ENCODE data around the gene TMEFF2.
"Not testable (repeated sequence)": the region's sequence is repeated elsewhere in the genome, so short reads cannot be mapped to it uniquely, and the experiment has no call there.

The TMEFF2 gene

DNA sequence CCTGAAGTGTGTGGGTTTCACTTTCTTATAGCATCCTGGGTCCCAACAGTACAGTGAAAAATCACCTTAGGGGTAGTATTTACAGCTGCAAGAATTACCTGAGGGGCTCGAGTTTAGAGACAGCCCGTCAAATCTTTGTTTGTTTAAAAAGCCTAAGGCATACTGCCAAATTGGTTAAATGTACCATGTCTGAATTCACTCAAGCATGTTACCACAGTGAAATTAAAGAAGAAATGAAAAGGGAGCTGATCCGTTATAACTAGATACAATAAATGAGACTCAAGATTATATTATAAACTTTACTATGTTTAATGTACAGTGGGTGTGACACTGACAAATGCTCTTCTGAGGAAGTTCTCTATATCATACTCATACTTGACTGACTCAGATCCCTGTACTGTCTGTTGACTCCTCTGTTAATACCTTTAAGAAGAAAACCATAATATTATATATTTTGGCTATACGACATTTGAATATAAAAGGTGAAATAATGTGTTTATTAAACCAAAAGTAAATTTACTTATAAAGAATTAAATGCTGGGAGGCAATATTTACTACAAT lies 107.3 kb downstream of the TMEFF2 start:
- no peak overlapping the region for H3K4me3 ChIP-seq (ENCODE audit: low read depth, low read length)
- TF ChIP-seq, protein P1, sequence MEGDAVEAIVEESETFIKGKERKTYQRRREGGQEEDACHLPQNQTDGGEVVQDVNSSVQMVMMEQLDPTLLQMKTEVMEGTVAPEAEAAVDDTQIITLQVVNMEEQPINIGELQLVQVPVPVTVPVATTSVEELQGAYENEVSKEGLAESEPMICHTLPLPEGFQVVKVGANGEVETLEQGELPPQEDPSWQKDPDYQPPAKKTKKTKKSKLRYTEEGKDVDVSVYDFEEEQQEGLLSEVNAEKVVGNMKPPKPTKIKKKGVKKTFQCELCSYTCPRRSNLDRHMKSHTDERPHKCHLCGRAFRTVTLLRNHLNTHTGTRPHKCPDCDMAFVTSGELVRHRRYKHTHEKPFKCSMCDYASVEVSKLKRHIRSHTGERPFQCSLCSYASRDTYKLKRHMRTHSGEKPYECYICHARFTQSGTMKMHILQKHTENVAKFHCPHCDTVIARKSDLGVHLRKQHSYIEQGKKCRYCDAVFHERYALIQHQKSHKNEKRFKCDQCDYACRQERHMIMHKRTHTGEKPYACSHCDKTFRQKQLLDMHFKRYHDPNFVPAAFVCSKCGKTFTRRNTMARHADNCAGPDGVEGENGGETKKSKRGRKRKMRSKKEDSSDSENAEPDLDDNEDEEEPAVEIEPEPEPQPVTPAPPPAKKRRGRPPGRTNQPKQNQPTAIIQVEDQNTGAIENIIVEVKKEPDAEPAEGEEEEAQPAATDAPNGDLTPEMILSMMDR (IDR thresholded peaks at IDR 0.05; ENCODE audit: low read depth, low read length): no peak

DNA sequence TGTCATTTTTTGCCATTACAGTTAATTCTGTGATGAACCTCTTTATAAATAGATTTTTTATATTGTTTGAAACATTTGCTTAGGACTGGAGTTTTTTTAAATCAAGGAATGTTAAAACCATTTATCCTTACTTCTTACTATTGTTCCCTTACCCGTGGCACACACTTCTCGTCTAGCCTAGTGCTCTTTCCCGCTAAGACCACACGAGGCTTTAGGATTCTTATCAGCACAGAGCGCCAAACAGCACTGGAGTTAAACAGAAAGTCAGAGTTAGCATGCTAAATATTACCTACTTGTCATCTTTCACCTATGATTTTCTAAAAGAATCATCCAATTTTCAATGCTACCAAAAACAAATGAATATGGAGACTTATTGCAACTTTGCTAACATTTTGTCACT lies 112.6 kb downstream of the TMEFF2 start:
- TF ChIP-seq, protein P1 (IDR thresholded peaks at IDR 0.05; ENCODE audit: low read depth, low read length): no peak
- H3K4me3 ChIP-seq (ENCODE audit: low read depth, low read length): no peak overlapping the region

DNA sequence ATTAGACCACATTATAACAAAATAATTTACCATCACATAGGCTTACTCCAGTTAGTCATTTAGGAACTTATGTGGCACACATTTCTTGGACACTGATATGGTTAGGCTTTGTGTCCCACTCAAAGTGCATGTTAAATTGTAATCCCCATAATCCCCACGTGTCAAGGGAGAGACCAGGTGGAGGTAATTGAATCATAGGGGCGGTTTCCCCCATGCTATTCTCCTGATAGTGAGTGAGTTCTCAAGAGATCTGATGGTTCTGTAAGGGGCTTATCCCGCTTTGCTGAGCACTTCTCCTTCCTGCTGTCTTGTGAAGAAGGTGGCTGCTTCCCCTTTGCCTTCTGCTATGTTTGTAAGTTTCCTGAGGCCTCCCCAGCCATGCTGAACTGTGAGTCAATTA lies 114.6 kb downstream of the TMEFF2 start:
- H3K4me3 ChIP-seq (ENCODE audit: low read depth, low read length): not testable (repeated sequence)

DNA sequence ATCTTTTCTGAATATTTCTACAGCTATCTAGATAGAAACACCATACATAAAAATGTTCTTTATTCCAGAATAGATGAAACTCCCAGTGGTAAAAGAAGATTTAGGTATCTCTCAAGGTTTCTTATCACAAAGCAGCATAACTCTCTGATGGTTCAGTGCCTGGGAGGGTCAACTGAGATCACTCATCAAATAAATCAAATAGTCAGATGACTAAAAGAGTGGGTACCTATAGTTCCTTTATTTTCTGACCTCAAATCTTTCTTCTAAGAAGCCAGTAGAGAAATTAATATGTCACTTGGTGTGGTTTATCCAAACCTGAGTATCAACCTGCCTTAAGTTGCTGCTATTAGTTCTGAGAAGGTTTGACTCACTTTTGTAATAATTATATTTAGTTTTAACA lies 120.9 kb downstream of the TMEFF2 start:
- no peak overlapping the region for H3K4me3 ChIP-seq (ENCODE audit: low read depth, low read length)
- TF ChIP-seq, protein P1 (IDR thresholded peaks at IDR 0.05; ENCODE audit: low read depth, low read length): no peak

DNA sequence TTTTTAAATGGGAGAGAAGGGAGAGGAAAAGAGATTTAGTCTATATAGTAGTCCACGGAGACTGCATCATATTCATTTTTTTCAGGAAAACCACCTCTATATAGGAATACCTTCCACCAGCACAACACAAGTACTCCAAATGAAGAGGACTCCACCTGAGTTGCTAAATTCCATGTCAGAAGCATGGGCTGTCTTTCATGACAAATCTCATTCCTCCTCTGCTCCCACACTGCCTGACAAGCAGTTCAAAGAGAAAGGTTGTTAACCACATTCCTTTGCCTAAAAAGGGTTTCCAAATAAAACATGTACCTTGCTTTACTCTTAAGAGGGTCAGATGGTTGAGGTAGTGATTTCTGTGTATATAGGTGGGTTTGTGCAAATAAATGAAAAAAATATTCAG lies 122.0 kb downstream of the TMEFF2 start:
- H3K4me3 ChIP-seq (ENCODE audit: low read depth, low read length): no peak overlapping the region
- TF ChIP-seq, protein P1 (IDR thresholded peaks at IDR 0.05; ENCODE audit: low read depth, low read length): no peak

DNA sequence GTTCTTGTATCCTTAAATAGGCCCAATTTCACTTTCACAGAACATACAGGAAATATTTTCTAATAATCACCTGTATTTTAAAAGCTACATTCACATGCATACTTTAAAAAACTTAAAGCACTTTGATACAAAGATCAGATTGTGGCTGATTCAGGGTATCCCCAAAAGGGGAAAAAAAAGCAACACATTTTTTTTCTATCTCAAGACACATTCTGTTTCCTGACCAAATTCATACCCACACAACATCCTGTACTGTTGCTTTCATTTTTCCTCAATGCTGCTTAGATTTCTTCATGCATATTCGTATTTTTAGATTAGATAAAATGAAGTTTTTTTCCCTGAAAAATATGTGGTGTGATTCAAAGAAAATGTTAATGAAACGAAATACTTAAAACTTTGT lies 122.5 kb downstream of the TMEFF2 start:
- H3K4me3 ChIP-seq (ENCODE audit: low read depth, low read length): no peak overlapping the region
- TF ChIP-seq, protein P1 (IDR thresholded peaks at IDR 0.05; ENCODE audit: low read depth, low read length): no peak

DNA sequence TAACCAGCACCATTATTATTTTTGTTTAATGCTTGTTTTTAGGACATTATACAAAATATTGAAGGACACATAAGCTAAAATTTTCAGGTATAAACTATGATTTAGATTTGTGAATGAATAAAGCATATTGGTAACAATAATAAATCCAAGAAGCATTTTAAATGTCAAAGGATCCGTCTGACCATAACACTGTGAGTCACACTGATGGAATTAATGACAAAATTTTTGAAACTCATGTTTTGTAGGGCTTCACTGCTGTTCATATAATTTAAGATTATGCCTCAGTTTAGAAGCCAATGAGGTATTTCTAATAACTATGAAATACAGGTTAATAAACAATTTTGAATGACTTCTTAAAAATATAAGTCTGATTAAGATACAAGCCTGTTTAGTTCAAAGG lies 124.6 kb downstream of the TMEFF2 start:
- TF ChIP-seq, protein P1 (IDR thresholded peaks at IDR 0.05; ENCODE audit: low read depth, low read length): no peak
- H3K4me3 ChIP-seq (ENCODE audit: low read depth, low read length): no peak overlapping the region

DNA sequence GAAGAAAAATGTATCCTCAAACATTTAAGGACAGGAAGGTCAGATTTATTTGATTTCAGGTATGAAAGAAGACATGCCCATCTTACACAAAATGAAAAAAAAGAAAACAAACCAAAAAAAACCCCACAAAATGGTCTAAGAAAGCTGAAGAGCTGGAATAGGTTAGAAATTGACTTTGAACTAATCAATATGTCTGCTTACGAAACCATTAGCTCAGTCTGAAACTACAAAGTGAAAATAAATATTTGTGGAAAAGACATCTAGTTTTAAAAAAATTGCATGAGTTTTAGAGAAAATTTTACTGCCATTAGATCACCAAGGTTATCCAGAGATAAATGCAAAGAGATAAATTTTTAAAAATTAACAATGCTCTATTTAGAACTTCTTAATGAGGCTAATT lies 125.3 kb downstream of the TMEFF2 start:
- TF ChIP-seq, protein P1 (IDR thresholded peaks at IDR 0.05; ENCODE audit: low read depth, low read length): no peak
- no peak overlapping the region for H3K4me3 ChIP-seq (ENCODE audit: low read depth, low read length)

Measured in WI38 (cell line).